Esophagus muscularis mucosa (tissue), 3 donors: ENCODE data around the gene FOXRED1.

ENCODE experiments used
- CTCF ChIP-seq, 3 experiments: fragments of 200-600 bp in 2 of 3; fragments of 450-650 bp in 1 of 3; sonication (generic) in 2 of 3; IDR thresholded peaks; one replicate each; pipeline ENCODE4 v1.5.1; 2017 to 2019; ENCODE audit warnings: antibody characterized with exemption in 3 of 3, mild to moderate bottlenecking in 2 of 3, moderate library complexity in 1 of 3
- POLR2A ChIP-seq: fragments of 450-650 bp; IDR thresholded peaks from one replicate; pipeline ENCODE4 v1.6.1; 2017; ENCODE audit warnings: antibody characterized with exemption, moderate library complexity, mild to moderate bottlenecking, low read depth
- POLR2AphosphoS5 ChIP-seq, 2 donors: sonication (generic); formaldehyde crosslinking; IDR thresholded peaks; one replicate each; pipeline ENCODE4 v1.6.1; 2017; ENCODE audit warnings: antibody characterized with exemption in 2 of 2

GRCh38 chr11:126310200-126310991, 41.4 kb downstream of the FOXRED1 start:
- no peak for TF ChIP-seq POLR2A
- TF ChIP-seq CTCF (IDR thresholded peaks at IDR 0.05), result peak; percentile 86 to 93 (median 88)
- TF ChIP-seq POLR2AphosphoS5 (IDR thresholded peaks at IDR 0.05), result peak in 1 of 2 donors; percentile 32
